Measurements from ENCODE around the gene IMMP2L. TPM values are rescaled to one million over a fixed set of nuclear protein-coding genes. Genes with fewer than 3 reads are reported as not detected.

The IMMP2L gene
- total and polyA plus RNA-seq, 2 of the 4 experiments (the other 2 are of a cell fraction) = 5.8 to 9.3 TPM

DNA sequence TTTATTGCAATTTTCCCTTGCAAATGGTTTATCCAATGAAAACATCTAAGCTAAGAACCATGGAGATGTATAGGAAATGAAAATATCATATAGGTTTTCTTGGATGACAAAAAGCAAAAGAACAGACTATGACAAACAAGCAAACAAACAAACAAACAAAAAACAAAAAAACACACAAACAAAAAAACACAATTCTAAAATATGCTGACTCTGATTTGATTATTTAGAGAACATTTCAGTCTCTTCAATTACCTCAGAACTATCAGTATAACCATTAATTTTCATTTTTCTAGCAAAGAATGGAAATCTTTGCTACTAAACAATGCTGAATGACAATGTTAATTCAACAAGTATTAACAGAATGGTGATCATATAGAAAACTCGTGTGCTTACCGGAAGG, 840.9 kb downstream of the IMMP2L start:
- intact Hi-C loops (cut with micrococcal nuclease) = no loop called here
- no peak overlapping the region for H2BK5ac ChIP-seq (ENCODE audit: low read depth, low read length, poor library complexity, severe bottlenecking)
- dilution Hi-C loops (cut with HindIII; ENCODE audit: low sequenced_read_pairs, unreplicated experiment) = no loop called here
- no peak overlapping the region for H3K56ac ChIP-seq (ENCODE audit: extremely low read depth, insufficient read depth, low read length)
- no peaks in the 10 kb centered on the region for H3K36me3 ChIP-seq (ENCODE audit: control insufficient read depth, insufficient read depth, low read length)
- BruUV-seq (replicated peaks) = no TSS peak
- H3K27ac ChIP-seq (ENCODE audit: insufficient read depth, low read length) = no peak overlapping the region
- H4K20me1 ChIP-seq (ENCODE audit: insufficient read depth, low read length) = no peaks in the 10 kb centered on the region
- no peak overlapping the region for H3K4me3 ChIP-seq (ENCODE audit: insufficient read depth, low read depth, low read length)
- in situ Hi-C loops (cut with MboI; ENCODE audit: low sequenced_read_pairs) = no loop called here
- no peaks in the 10 kb centered on the region for H3K79me1 ChIP-seq (ENCODE audit: low read depth in 1 of 2, low read length in 2 of 2)
- no peak overlapping the region for H3K14ac ChIP-seq (replicated peaks; ENCODE audit: low read depth, low read length)
- H4K8ac ChIP-seq (ENCODE audit: low read depth in 2 of 2, low read length in 2 of 2) = no peak overlapping the region
- no peak overlapping the region for H2AK5ac ChIP-seq (ENCODE audit: low read depth, low read length)
- no peak overlapping the region for H3K4ac ChIP-seq (ENCODE audit: low read depth, low read length)
- no peak overlapping the region for H2BK120ac ChIP-seq (ENCODE audit: low read depth, low read length)
- no peaks in the 10 kb centered on the region for H3K27me3 ChIP-seq (ENCODE audit: control insufficient read depth, insufficient read depth, low read length)
- ATAC-seq (ENCODE audit: low read depth) = no peak
- H2AFZ ChIP-seq (replicated peaks; ENCODE audit: low read length, poor library complexity) = no peak overlapping the region
- H4K5ac ChIP-seq (ENCODE audit: low read depth, low read length) = no peak overlapping the region
- no peak overlapping the region for H3K18ac ChIP-seq (ENCODE audit: low read depth, low read length)
- no peak overlapping the region for H3K4me2 ChIP-seq (ENCODE audit: low read depth, low read length)
- H2BK20ac ChIP-seq (ENCODE audit: low read depth, low read length) = no peak overlapping the region
- no peak overlapping the region for H3K9ac ChIP-seq (ENCODE audit: low read depth, low read length)
- no peak overlapping the region for H2AK9ac ChIP-seq (replicated peaks; ENCODE audit: low read depth, low read length, poor library complexity)
- H2BK15ac ChIP-seq (ENCODE audit: low read depth, low read length) = no peak overlapping the region
- H3K9me3 ChIP-seq (ENCODE audit: control insufficient read depth, insufficient read depth, low read length) = no peaks in the 10 kb centered on the region
- no peak for DNase-seq
- H3K4me1 ChIP-seq (ENCODE audit: control insufficient read depth, insufficient read depth, low read length) = no peaks in the 10 kb centered on the region
- no peak overlapping the region for H3K23ac ChIP-seq (ENCODE audit: low read depth, low read length)
- no peaks in the 10 kb centered on the region for H3K9me1 ChIP-seq (ENCODE audit: insufficient read depth, low read length)
- POLR2A ChIA-PET (ENCODE audit: unreplicated experiment) = no interaction called here
- CTCF ChIA-PET = no interaction called here
- TF ChIP-seq, protein P1, sequence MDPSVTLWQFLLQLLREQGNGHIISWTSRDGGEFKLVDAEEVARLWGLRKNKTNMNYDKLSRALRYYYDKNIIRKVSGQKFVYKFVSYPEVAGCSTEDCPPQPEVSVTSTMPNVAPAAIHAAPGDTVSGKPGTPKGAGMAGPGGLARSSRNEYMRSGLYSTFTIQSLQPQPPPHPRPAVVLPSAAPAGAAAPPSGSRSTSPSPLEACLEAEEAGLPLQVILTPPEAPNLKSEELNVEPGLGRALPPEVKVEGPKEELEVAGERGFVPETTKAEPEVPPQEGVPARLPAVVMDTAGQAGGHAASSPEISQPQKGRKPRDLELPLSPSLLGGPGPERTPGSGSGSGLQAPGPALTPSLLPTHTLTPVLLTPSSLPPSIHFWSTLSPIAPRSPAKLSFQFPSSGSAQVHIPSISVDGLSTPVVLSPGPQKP (IDR thresholded peaks at IDR 0.05; ENCODE audit: borderline replicate concordance, low read depth, low read length) = no peak
- no peak for TF ChIP-seq MAZ (IDR thresholded peaks at IDR 0.05; ENCODE audit: borderline replicate concordance, low read depth, low read length)
- H4K91ac ChIP-seq (ENCODE audit: insufficient read depth, low read depth, low read length) = no peak overlapping the region
- no CpG with 5 or more reads among the region's 2 CpGs for WGBS, 2 experiments (ENCODE audit: extremely low coverage in 2 of 2, insufficient read length in 1 of 2)
